GM10847 (cell line): ENCODE results near the gene RPS6KA2.

Experiments used
- POLR2A ChIP-seq: IDR thresholded peaks from 2 replicates; pipeline ENCODE4 v1.6.1; 2011; ENCODE audit not compliant: insufficient read length; ENCODE audit errors: extremely low read depth

The RPS6KA2 gene

DNA sequence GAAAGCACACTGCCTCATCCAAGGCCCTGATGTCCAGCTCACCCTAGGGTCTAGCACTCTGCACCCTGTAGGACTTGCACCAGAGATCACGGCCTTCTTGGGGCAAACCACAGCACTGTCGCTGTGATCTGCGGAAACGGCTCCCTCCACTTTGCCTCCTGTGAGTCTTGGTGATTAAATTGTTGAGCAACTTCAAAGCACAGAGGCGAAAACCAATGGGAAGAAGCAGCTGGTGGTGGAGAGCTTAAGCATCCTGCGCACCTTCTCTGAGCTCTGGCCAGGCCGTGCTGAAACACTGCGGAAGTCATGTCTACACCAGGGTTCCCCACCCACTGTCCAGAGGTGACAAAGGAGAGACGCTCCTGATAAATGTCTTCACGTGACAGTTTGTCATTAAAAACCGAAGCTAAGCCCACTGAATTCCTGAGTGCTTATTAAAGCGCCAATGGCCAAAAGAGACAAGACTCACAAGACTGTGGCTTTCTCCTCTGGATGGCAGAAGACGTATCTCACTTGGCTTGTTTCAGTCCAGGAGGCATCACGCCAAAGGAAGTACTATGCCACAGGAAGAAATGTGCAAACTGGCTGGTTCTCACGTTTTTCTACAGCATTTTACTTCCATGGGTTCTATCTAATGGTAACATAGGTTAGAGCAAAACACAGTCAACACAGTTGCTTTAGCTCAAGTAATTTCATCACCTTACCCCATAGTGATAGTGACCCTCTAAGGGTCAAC lies 43.7 kb downstream of the RPS6KA2 start:
- no peak for TF ChIP-seq POLR2A

DNA sequence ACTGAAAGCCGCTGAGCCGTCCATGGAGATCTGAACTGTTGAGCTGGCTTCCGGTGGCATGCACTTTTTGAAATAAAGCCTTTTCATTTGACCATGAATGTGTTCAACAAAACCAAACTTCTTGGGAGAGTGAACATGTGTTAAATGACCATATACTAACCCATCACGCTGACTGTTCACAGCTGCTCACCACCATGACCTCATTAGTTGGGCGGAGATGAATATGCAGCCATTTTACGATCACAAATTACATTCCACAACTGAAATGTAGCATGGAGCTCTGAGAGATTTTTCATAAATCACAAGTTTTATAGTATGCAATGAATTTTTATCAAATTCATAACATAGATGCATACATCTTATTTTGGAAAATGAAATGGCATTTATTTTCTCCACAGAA lies 44.8 kb downstream of the RPS6KA2 start:
- no peak for TF ChIP-seq POLR2A

DNA sequence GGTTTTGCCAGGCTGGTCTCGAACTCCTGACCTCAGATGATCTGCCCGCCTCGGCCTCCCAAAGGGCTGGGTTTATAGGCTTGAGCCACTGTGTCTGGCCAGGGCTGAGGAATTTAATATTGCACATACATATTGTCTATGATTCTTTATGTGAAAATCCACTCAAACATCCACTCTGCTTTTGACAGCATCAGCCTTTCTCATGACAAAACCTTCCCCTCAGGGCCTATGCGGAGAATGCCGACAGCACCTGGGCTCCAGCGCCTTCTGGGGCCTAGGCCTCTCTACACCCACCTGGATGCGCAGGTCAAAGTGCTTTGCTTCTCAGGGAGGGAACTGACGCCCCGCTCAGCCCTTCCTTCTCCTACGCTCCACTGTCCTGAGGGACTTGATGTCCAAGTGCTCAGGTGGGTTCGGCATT lies 46.0 kb downstream of the RPS6KA2 start:
- TF ChIP-seq POLR2A, result no peak

DNA sequence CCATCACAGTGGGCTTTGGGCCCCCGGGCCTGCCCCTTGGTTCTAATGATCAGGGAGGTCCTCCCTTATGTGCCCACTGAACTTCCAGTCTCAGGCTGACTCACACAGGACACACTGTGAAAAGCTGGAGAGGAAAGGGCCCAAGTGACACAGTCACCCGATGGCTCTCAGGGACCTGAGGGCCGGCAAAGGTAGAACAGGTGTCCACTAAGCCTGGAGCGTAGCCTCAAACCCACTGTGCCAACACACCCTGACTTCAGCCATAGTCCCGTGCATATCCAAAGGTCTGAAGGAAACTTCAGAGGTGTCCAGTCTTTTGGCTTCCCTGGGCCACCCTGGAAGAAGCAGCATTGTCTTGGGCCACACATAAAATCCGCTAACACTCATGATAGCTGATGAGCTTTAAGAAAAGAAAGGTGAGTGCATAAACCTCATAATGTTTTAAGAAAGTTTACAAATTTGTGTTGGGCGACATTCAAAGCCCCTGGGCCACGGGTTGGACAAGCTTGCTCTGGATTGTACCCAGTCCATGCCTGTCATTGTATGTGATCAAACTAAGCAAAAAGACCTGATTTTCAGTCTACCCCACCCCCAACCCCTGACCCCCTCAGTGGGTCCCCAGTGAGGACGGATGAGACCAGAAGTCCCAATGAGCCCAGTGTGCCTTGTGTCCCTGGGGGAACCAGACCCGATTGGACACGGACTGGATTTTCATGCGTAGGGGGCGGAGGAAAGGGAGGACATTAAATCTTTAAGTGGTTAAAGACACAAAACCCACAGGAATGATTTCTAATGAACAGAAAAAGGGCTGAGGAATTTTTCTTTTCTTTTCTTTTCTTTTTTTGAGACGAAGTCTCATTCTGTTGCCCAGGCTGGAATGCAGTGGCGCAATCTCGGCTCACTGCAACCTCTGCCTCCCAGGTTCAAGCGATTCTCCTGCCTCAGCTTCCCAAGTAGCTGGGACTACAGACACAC lies 46.7 kb downstream of the RPS6KA2 start:
- TF ChIP-seq POLR2A, result no peak

DNA sequence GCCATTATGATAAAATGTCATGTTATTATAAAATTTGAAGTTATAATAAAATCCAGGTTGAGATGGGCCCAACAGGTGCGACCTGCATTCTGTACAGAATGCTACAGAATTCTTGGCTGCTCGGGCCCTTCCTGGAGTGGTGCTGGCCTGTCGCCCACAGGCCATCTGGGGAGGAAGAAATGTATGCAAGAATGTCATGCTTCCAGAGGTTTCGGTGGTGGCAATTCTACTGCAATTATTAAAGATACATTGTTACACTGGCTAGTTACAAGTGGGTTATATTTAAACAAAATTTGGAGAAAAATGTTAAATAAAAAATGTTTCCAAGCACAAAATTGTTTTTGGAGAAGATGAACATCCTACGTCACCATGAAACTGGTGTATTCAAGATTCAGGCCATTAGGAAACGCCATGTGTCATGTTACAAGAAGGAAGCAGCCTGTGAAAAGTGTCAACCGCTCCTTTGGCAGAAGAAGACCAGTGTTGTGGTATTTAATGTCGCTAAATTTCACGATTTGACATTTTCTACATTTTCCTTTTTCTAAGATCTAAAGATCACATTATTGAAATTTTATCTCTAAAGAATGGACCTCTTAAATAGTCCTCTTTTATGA lies 47.7 kb downstream of the RPS6KA2 start:
- no peak for TF ChIP-seq POLR2A

DNA sequence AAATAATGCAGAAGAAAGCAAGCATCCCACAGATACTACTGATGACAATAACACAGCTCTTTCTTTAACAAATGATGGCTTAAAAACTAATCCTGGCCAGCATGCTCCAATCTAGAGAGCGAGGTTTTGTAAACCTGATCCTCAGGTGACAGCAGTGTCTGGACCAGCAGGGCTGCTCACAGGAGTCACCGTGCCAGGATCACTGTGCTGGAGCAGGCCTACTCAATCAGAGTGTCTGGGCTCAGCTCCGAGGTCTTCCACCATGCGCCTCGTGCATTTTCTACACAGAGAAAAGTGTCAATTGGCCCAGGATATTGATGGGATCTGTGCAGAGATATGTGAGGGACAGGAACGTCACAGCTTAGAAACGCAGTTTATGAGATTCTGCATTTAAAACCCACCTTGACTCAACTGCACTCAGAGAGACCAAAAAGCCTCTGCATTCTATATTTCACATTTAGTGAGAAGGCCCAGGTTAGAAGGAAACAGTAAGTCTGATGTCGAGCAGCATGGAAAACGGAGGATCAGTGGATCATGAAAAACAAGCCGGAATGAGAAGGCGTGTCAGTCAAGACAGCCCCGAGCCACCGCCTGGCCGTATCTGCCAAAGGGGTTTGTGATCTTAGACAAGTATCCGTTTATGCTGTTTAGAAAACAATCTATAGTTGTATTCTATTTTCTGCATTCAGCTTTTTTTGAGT lies 48.4 kb downstream of the RPS6KA2 start:
- no peak for TF ChIP-seq POLR2A

DNA sequence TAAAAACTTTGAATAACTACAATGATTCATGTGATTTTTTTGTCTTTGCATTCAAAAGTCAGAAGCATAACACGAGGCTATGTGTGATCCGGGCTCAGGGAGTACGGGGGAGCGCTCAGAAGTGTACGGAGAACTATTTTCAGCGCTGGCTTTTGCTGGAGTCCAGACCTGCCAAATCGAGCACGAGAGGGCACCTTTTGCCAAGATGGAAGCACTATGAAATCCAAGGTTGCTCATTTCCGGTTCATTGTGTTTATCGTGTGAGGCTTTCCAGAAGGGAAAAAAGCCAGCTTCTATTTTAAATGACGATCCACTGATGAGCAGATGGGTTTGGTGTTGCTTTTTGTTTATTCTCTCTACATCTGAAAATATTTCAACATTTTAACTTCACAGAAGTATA lies 51.8 kb downstream of the RPS6KA2 start:
- TF ChIP-seq POLR2A, result no peak

DNA sequence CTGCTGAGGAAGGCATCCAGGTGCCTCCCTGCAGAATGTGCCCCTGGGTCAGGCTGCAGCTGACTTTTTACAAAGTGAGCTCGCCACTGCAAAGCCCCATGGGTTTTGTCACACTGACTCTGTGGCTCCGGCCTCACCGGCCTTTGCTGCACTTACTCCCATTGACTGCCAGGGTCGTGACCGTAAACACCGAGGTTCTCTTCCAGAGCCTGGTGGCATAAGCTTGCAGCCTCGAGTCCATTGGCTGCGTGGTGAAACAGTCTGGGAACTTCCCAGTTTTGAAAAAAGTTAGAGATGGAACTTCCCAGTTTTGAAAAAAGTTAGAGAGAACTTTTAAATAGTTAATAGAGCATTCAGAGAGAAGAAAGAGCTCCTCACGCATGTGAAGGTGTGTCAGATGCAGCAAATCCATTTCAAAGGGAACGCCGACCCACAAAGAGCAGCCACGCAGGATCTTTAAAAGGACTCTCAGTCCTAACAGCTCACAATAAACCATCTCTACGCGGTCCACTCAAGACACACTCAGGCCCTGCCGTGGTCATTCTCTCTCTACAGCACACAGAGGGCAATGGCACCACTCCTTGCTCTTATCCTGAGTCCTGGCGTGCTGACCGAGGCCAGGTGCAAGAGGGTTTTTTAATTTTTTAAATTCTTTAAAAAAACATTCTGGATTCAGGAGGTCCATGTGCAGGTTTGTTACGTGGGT lies 53.4 kb downstream of the RPS6KA2 start:
- no peak for TF ChIP-seq POLR2A

DNA sequence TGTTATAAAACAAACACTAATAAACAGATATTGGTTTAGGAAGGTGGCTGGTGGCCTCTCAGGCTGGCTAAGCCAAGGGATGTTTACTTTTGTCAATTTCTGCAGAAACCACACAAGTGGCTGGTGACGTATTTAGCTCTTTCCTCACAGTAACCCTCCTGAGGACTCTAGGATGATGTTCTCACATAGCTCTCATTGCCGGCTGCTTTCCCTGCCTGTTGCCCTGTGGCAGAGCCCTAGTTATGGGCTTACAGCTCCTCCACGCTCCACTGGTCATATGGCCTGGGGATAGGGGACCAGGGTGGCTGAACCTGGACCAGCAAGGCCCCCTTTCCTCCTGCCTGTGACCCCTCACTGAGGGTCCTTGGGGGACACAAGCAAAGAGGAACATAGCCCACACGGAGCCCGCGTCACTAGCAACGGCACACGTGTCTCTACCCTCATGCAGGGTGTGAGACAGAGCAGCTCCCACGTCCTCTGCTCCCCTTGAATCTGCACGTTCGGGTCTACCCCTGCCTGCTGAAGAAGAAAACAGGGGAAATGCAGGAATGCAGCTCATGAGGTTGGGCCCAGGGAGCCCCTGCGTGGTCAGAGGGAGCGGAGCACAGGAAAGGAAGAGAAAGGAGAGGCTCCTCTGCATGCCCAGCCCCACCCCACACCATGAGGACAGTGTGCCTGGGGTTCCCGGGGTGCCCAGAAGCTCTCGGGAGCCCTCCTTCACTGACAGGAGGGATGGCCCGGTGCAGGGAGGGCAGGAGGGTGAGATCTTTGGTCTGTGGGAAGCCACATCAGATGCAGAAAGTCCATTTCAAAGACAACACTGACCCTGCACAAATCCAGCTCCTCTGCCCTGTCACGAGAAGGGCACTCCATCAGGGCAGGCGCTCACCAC lies 54.4 kb downstream of the RPS6KA2 start:
- no peak for TF ChIP-seq POLR2A

DNA sequence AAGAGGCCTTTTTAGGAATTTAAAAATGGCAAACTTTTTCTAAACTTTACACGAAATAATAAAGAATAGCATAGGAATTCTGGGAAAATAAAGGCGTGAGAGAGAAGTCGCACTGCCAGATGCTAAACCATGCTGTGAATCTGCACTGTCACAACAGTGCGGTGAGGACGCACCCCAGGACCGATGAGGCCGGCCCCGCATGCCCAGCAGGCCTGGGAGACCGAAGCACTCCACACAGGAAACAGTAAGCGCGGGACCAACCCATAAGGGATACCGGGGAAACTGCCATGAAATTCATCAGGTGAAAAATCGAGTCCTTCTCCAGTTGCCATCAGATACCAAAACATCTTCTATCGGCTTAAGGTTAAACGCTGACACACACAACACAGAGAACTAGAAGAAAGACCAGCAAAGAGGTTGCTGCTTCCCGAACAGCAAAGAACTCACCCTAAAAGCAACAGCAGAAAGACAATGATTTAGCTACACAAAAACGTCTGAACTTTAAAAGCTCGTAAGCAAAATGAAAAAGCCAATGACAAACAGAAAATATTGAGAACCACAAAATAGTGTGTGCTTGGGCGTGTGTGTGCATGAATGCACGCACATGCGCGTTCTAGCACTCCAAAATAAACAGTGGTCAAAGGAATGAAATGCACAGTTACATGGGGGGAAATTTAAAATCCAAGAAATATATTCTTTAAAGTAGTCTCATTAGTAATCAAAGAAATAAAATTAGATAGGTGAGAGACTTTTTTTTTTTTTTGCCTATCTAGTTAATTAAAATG lies 55.9 kb downstream of the RPS6KA2 start:
- TF ChIP-seq POLR2A, result no peak

DNA sequence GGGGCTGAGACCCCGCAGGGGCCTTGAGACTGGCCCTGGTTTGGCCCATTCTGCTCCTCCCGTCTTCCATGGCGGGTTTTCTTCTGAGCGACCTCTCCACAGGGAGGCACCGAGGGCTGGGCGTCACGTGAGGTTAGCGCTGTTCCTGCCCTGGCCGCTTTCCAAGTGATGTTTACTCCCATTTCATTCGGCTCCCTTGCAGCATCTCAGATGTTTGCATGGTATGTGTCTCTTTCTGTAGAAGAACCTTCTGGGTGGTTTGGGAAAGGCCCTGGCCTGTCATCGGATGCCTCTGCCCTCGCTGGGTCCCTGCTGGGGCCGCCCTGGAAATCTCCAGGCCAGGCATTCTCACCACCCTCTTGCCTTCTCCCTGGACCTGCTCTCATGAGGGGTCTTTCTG lies 57.8 kb downstream of the RPS6KA2 start:
- no peak for TF ChIP-seq POLR2A

DNA sequence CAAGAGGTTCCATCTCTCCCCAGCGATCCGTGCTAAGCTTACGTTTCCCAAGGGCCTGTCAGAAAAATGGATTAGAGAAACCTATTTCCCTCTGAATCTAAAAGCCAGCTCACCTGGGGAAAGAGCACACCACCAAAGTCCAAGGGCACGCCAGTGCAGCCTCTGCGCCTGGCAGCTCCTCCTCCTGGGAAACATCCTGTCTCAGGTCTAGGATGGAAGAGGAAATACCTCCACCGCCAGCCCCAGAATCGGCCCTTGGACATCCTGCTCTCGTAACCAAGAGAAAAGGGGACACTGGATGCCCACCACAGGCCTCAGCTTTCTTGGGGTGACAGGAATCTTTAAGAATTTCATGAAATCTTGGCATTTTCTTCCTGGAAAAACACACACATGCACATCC lies 59.2 kb downstream of the RPS6KA2 start:
- no peak for TF ChIP-seq POLR2A

DNA sequence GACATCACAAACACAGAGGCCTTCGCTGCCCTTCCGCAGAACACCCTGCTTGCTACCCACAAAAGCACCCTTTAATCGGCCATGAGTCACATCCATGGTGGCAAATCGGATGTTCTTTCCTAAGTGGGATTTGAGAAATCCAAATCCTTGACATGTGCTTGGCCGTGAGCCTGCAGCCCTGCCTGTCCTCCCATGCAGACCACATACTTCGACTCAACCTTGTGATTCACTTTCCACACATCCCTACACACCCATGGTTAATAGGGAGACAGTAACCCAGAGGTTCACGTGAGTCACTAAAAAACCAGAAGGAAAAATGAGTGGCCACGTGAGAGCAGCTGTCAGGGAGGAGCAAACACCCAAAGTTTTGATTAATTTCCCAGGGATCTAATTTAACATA lies 59.9 kb downstream of the RPS6KA2 start:
- TF ChIP-seq POLR2A, result no peak
